OCI-M1 (cell line): ENCODE data around the gene CSNK2B.

ENCODE experiments used
- DNase-seq: peaks from one replicate; lab custom pipeline; 2025; lab: John Stamatoyannopoulos, UW

CSNK2B gene

GRCh38 chr6:31660381-31661261 is 5.3 kb upstream of the CSNK2B start, which contains the start of gene C6orf47:
TSS of gene C6orf47 (minus strand) at chr6:31660778. CDS start at chr6:31659947, 831 bp downstream.
- peak; percentile 96 for DNase-seq

GRCh38 chr6:31661262-31662123 is 4.4 kb upstream of the CSNK2B start:
- DNase-seq: no peak

GRCh38 chr6:31662124-31662723 is 3.7 kb upstream of the CSNK2B start:
- DNase-seq: no peak

GRCh38 chr6:31663126-31663960 is 2.5 kb upstream of the CSNK2B start:
- DNase-seq: no peak

- DNase-seq: peak; percentile 56
These were observed 1.7 kb upstream of the CSNK2B start for GRCh38 chr6:31663961-31664789.

- peak; percentile 98 for DNase-seq
These were observed 935 bp upstream of the CSNK2B start, which contains the start of gene GPANK1 for GRCh38 chr6:31664790-31665500. TSS of gene GPANK1 (minus strand) at chr6:31664997. CDS start at chr6:31664478, 519 bp downstream.

GRCh38 chr6:31666337-31666965 is 571 bp downstream of the CSNK2B start:
- DNase-seq: no peak

GRCh38 chr6:31669676-31670075 is 3.8 kb downstream of the CSNK2B start, which contains the start of gene LY6G5B:
TSS of gene LY6G5B (plus strand) at chr6:31669976. CDS start at chr6:31670951, 975 bp downstream.
- DNase-seq: no peak

GRCh38 chr6:31676322-31676903 is 10.5 kb downstream of the CSNK2B start:
- DNase-seq: no peak

GRCh38 chr6:31676904-31677303 is 11.0 kb downstream of the CSNK2B start:
- DNase-seq: no peak

GRCh38 chr6:31677955-31678354 is 12.1 kb downstream of the CSNK2B start:
- DNase-seq: no peak

GRCh38 chr6:31680226-31681134 is 14.6 kb downstream of the CSNK2B start, which contains the start of gene LY6G5C:
TSS of gene LY6G5C (minus strand) at chr6:31681067. CDS start at chr6:31680373, 694 bp downstream.
- peak; percentile 90 for DNase-seq

- DNase-seq: peak; percentile 46
These were observed 15.3 kb downstream of the CSNK2B start for GRCh38 chr6:31681135-31681671.

- DNase-seq: no peak
These were observed 17.7 kb downstream of the CSNK2B start for GRCh38 chr6:31683591-31683990.

GRCh38 chr6:31686483-31686882 is 20.6 kb downstream of the CSNK2B start:
- DNase-seq: no peak

- no peak for DNase-seq
These were observed 21.4 kb downstream of the CSNK2B start for GRCh38 chr6:31687321-31687720.
